Measurements from ENCODE around the gene OR4D6.

Gene OR4D6

DNA sequence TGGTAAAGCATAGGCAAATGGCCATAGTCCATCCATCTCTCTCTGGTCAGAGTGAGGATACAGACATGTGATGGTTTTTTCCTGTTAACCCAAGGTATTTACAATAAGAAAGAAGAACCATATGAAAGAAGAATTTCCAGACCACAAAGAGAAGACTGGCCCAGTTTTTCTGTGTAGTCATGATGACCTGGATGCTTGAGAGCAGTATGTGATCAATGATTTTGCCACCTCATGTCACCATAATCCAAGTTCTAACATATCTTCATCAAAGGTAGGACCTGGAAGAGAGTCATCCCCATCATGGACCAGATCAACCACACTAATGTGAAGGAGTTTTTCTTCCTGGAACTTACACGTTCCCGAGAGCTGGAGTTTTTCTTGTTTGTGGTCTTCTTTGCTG, at the start of gene OR4D6:
Gene OR4D6 (plus strand): TSS at position 301 of the 400 bp plus-strand sequence. CDS start 0 bp downstream, at position 301.
- in situ Hi-C loops (cut with HindIII; ENCODE audit: low pct_ligation_motif_present, low sequenced_read_pairs): no loop called here
- Histone ChIP-seq H3K27me3 (replicated peaks) (no peaks in the 10 kb centered on the region), H3K27ac (no peak within 1 kb of the TSS), H3K4me3 (ENCODE audit: low read depth, low read length) (no peak within 1 kb of the TSS), H3K36me3 (replicated peaks) (no peaks in the 10 kb centered on the region)
- no peak for TF ChIP-seq CTCF (IDR thresholded peaks at IDR 0.05; ENCODE audit: low read depth, low read length, missing control alignments)
- DNase-seq: no peak

DNA sequence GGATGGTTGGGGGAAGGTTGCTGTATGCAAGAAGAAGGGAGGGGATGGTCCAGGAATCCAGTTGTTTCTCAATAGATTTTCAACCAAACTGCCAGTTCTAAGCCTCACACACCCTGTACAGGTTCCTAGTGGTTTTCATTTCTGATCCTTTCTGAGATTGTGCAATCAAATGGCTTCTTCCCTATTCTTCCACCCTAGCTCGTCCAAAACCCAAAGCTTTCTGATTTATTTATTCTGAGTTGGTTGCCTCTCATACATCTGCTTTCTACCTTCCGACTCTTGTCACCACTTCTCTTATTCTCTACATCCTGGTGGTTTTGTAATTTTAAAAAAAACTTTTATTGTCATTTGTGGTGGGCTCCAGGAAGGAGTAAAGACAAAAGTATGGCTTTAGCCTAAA, 43.1 kb upstream of the OR4D6 start:
- Histone ChIP-seq H3K4me3 (ENCODE audit: low read depth, low read length) (no peak overlapping the region), H3K27ac (no peak overlapping the region), H3K27me3 (replicated peaks) (no peaks in the 10 kb centered on the region), H3K36me3 (replicated peaks) (no peaks in the 10 kb centered on the region)
- in situ Hi-C loops (cut with HindIII; ENCODE audit: low pct_ligation_motif_present, low sequenced_read_pairs): no loop called here
- TF ChIP-seq CTCF (IDR thresholded peaks at IDR 0.05; ENCODE audit: low read depth, low read length, missing control alignments): no peak
- DNase-seq: no peak

DNA sequence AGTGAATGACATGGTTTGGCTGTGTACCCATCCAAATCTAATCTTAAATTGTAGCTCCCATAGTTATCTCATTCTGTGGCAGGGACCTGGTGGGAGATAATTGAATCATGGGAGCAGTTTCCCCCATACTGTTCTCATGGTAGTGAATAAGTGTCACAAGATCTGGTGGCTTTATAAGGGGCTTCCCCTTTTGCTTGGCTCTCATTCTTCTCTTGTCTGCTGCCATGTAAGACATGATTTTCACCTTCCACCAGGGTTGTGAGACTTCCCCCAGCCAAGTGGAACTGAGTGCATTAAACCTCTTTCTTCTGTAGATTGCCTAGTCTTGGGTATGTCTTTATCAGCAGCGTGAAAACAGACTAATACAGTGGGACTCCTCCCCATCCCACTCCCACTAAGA, 41.6 kb upstream of the OR4D6 start:
- in situ Hi-C loops (cut with HindIII; ENCODE audit: low pct_ligation_motif_present, low sequenced_read_pairs): no loop called here
- Histone ChIP-seq H3K4me3 (ENCODE audit: low read depth, low read length) (no peak overlapping the region), H3K36me3 (replicated peaks) (no peaks in the 10 kb centered on the region), H3K27me3 (replicated peaks) (no peaks in the 10 kb centered on the region), H3K27ac (no peak overlapping the region)
- DNase-seq: no peak
- TF ChIP-seq CTCF (IDR thresholded peaks at IDR 0.05; ENCODE audit: low read depth, low read length, missing control alignments): no peak

GRCh38 chr11:59416613-59417012, 40.1 kb upstream of the OR4D6 start:
- in situ Hi-C loops (cut with HindIII; ENCODE audit: low pct_ligation_motif_present, low sequenced_read_pairs): no loop called here
- Histone ChIP-seq H3K27me3 (replicated peaks) (no peaks in the 10 kb centered on the region), H3K27ac (no peak overlapping the region), H3K36me3 (replicated peaks) (no peaks in the 10 kb centered on the region), H3K4me3 (ENCODE audit: low read depth, low read length) (no peak overlapping the region)
- DNase-seq: no peak
- no peak for TF ChIP-seq CTCF (IDR thresholded peaks at IDR 0.05; ENCODE audit: low read depth, low read length, missing control alignments)

GRCh38 chr11:59417023-59417422, 39.7 kb upstream of the OR4D6 start:
- Histone ChIP-seq H3K4me3 (ENCODE audit: low read depth, low read length) (no peak overlapping the region), H3K36me3 (replicated peaks) (no peaks in the 10 kb centered on the region), H3K27me3 (replicated peaks) (no peaks in the 10 kb centered on the region), H3K27ac (no peak overlapping the region)
- no peak for DNase-seq
- in situ Hi-C loops (cut with HindIII; ENCODE audit: low pct_ligation_motif_present, low sequenced_read_pairs): no loop called here
- no peak for TF ChIP-seq CTCF (IDR thresholded peaks at IDR 0.05; ENCODE audit: low read depth, low read length, missing control alignments)

DNA sequence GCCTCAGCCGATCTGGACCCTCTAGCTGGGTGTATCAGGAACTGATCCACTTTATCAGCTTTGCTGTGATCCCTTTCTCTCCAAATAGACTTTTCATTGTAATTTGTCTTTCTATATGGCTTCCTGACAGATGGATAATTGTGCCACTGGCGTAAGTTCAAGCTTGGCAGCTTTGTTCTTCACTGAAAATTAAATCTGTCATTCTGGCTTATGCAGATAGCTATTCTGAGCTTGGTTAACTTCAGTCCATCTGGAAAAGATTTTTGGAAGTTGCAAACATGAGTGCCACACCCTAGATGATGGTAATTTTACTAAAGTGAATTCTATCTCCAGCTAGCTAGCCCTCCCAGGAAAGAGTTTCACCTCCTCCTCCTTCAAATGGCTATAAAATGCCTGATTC, 38.6 kb upstream of the OR4D6 start:
- no peak overlapping the region for H3K4me3 ChIP-seq (ENCODE audit: low read depth, low read length)
- in situ Hi-C loops (cut with HindIII; ENCODE audit: low pct_ligation_motif_present, low sequenced_read_pairs): no loop called here
- DNase-seq: no peak
- H3K27me3 ChIP-seq (replicated peaks): no peaks in the 10 kb centered on the region
- no peak overlapping the region for H3K27ac ChIP-seq
- TF ChIP-seq CTCF (IDR thresholded peaks at IDR 0.05; ENCODE audit: low read depth, low read length, missing control alignments): no peak
- no peaks in the 10 kb centered on the region for H3K36me3 ChIP-seq (replicated peaks)
